HG02973 (cell line): ENCODE measurements around the gene C5orf24.
"Not testable (repeated sequence)": the region's sequence is repeated elsewhere in the genome, so short reads cannot be mapped to it uniquely, and the experiment has no call there.

Experiments
- ATAC-seq: cut with Tn5 transposase; IDR thresholded peaks from one replicate; pipeline ENCODE4 v1.9.1; 2021; ENCODE audit warnings: moderate library complexity; ENCODE audit not compliant: unreplicated experiment

Gene C5orf24

GRCh38 chr5:134856465-134856864 is 10.7 kb downstream of the C5orf24 start:
- ATAC-seq: not testable (repeated sequence)

- ATAC-seq: no peak
Observed at GRCh38 chr5:134857401-134857800, 11.6 kb downstream of the C5orf24 start.

- no peak for ATAC-seq
Observed at GRCh38 chr5:134864707-134865106, 18.9 kb downstream of the C5orf24 start.

GRCh38 chr5:134873494-134873893 is 27.7 kb downstream of the C5orf24 start:
- no peak for ATAC-seq

- peak; percentile 78 for ATAC-seq
Observed at GRCh38 chr5:134873987-134874830, 28.4 kb downstream of the C5orf24 start, which contains the start of gene TXNDC15. TSS of gene TXNDC15 (plus strand) at chr5:134874371. CDS start at chr5:134874428, 57 bp downstream.

GRCh38 chr5:134874831-134875655 is 29.3 kb downstream of the C5orf24 start:
- peak; percentile 32 for ATAC-seq

- ATAC-seq: no peak
Observed at GRCh38 chr5:134877159-134877558, 31.4 kb downstream of the C5orf24 start.

- ATAC-seq: no peak
Observed at GRCh38 chr5:134878403-134878802, 32.6 kb downstream of the C5orf24 start.

- no peak for ATAC-seq
Observed at GRCh38 chr5:134879456-134879855, 33.7 kb downstream of the C5orf24 start.

- not testable (repeated sequence) for ATAC-seq
Observed at GRCh38 chr5:134880937-134881336, 35.2 kb downstream of the C5orf24 start.

GRCh38 chr5:134881711-134882110 is 35.9 kb downstream of the C5orf24 start:
- ATAC-seq: not testable (repeated sequence)

GRCh38 chr5:134887593-134888159 is 41.9 kb downstream of the C5orf24 start:
- no peak for ATAC-seq

GRCh38 chr5:134889335-134889734 is 43.6 kb downstream of the C5orf24 start:
- ATAC-seq: no peak

GRCh38 chr5:134891473-134891872 is 45.7 kb downstream of the C5orf24 start:
- no peak for ATAC-seq

- ATAC-seq: no peak
Observed at GRCh38 chr5:134892282-134892681, 46.5 kb downstream of the C5orf24 start.

GRCh38 chr5:134892926-134893325 is 47.2 kb downstream of the C5orf24 start:
- no peak for ATAC-seq

GRCh38 chr5:134893748-134894505 is 48.2 kb downstream of the C5orf24 start:
- ATAC-seq: no peak

- peak; percentile 33 for ATAC-seq
Observed at GRCh38 chr5:134902071-134902801, 56.5 kb downstream of the C5orf24 start.

GRCh38 chr5:134904610-134905245 is 59.0 kb downstream of the C5orf24 start, which contains the start of gene PCBD2:
TSS of gene PCBD2 (plus strand) at chr5:134905131. CDS start at chr5:134905140, 9 bp downstream.
- ATAC-seq: peak; percentile 71
